ENCODE measurements around the gene OSBP2.
"Not testable (repeated sequence)": the region's sequence is repeated elsewhere in the genome, so short reads cannot be mapped to it uniquely, and the experiment has no call there.

Gene OSBP2

DNA sequence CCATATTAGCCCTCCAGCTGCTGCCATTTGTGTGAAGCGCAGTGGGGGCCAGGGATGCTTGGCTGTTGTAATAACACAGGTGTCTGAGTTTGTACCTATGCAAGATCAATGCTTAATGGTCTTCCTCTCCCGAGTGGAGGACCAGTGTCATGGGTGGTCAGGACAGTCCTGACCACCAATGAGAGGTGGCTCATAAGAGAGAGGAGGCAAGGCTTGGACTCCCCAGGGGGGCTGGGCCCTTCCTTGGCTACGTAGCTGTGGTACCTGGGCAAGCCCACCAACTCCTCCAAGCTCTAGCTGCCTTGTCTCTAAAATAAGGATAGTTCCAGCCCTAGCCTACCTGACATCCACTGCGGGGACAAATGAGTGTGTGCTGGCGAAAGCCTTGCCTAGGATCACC is 79.2 kb downstream of the OSBP2 start:
- no peak for DNase-seq

DNA sequence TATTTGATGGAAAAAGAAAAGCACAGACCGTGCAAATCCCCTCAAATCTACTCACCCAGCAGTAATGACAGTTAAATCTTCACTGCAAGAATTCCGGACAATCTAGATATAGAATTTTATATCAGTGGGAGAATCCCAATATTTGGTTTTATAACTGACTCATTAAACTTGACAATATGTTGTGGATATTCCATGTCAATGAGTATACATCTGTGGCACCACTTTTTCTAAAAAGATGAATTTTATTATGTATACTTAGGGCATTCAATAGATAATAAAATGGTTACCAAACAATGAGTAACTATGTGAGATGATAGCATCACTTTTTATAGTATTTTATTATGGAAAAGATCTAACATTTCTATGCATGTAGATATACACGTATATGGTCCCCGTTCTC is 79.9 kb downstream of the OSBP2 start:
- no peak for DNase-seq

DNA sequence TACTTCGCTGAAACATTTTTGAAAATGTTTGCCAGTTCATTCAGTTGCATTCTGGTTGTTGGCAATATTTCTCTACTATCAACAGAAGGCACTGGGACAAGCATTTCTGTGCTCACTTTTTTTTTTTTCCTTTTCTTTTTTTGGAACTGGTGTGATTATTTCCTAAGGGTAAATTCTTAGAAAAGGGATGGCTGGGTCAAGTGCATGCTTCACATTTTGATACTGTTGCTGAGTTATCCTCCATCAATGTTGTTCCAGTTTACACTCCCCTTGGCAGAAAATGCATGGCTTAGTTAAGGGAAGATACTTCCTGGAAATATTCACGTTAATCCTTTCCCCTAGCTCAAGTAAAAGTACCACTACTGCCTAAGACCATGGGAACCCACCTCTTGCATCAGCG is 81.8 kb downstream of the OSBP2 start:
- no peak for DNase-seq

DNA sequence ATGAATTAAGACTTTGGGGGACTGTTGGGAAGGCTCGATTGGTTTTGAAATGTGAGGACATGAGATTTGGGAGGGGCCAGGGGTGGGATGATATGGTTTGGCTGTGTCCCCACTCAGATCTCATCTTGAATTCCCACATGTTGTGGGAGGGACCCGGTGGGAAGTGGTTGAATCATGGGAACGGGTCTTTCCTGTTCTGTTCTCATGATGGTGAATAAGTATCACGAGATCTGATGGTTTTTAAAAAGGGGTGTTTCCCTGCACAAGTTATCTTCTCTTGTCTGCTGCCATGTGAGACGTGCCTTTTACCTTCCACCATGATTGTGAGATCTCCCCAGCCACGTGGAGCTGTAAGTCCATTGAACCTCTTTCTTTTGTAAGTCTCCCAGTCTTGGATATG is 82.5 kb downstream of the OSBP2 start:
- not testable (repeated sequence) for DNase-seq

DNA sequence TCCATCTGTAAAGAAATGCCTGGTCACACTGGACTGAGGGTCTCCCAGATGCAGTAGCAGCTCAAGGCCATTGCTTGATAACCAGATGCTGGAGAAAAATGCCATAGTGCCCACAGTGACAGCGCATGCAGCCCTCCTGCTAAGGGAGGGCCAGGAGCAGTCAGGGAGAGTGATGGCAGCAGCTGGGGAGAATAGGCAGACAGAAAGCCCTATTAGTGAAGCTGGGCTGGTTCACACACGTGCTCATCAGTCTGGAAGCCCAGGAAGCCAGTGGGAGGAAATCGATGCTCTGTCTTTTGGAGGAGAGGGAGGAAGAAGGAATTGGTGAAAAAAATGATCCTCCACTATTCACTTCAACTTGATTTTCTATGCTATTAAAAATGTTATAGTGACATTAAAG is 82.9 kb downstream of the OSBP2 start:
- no peak for DNase-seq

DNA sequence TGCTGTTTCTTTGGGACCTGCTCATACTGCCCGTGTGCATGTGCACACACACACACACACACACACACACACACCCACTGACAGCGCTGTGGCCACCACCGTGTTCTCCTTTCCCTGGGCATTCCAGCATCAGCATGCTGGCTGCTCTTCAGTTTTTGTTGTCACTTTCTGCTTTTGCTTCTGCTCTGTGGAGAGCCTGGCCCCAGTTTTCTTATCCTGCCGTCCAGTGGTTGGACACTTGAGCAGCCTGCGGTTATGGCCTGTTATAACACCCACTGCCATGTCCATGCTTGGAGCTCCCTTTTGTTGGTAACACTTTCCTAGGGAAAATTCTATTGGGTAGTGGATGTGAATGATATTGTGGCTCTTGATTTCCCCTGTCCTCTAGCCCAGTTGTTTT is 83.6 kb downstream of the OSBP2 start:
- DNase-seq, result no peak

DNA sequence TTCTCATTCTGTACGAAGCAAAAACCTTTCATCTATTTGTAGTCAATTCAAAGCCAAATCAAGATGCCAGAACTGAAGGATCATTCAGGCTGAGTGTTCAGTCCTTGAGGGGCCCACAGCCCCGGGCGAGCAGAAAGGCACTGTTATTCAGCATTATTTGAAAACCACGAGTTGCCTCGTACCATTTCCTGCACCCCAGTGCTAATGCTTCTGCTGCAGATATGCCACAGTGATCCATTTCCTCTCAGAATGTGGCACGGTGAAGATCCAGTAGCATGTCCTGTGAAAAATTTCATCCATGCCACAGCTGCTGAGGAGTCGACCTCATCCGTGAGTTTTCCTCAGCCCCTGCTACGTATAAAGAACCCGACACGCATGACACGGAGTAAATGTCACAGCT is 85.4 kb downstream of the OSBP2 start:
- no peak for DNase-seq

DNA sequence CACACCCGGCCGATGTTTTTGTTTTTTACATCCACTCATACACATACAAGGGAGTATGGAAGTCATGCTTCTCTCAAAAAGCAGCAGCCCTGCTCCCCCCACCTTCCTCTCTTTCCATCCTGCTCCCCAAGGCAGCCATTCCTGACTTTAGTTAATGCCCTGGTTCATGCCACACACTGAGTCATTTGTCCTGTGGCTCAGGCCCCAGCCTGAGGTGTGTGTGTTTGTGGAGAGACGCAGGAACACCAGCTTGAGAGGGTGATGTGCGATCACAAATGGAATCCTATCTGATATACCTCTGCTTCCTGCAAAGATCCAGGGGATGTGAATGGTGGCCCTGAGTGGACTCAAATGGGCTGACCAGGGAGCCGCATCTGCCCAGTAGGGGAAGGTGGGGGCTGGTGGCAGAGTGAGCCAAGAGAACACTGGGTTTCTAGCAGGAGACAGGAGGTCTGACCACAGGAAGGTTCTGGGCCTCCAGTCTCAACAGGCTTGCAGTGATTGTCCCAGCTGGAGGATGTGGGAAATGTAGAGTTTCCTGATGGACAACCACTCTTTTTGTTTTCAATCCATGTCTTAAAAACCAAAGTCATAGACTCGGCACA is 86.7 kb downstream of the OSBP2 start:
- DNase-seq, result no peak

DNA sequence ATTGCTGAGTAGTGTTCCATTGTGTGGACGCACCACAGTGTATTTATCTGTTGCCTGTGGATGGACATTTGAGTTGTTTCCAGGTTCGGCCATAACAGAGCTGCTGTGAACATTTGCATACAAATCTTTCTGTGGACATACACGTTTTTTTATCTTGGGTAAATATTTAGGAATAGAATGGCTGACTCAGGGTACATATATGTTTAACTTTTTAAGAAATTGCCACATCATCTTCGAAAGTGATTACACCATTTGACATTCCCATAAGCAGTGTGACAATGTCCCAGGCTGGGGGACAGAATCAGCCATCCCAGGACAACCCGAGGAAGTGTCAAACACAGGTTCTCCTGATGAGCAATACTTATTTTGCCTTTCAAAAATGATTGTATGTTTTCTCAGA is 87.9 kb downstream of the OSBP2 start:
- DNase-seq, result no peak

DNA sequence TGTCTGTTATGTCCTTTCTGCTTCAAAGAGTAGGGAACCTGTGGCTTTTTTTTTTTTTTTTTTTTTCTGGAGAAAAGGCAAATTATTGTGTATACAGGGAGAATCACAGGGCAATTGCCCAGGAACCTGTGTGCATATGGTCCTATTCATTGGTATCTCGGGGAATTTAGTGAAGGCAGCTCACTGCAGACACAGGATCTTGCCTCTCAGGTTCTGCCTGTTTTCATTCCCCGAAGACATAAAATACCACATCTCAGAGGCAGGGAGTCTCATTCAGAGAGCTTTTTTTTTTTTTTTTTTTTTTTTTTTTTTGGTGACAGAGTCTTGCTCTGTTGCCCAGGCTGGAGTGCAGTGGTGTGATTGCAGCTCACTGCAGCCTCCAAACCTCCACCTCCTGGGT is 88.3 kb downstream of the OSBP2 start:
- DNase-seq, result no peak

DNA sequence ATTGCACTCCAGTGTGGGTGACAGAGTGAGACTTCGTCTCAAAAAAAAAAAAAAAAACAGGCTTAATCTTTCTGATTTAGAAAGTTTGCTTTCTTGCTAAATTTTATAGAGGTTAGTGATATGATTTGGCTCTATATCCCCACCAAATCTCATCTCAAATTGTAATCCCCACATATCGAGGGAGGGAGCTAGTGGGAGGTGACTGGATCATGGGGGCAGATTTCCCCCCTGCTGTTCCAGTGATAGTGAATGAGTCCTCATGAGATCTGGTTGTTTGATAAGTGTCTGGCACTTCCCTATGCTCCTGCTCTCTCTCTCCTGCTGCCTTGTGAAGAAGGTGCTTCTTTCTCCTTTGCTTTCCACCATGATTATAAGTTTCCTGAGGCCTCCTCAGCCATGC is 90.9 kb downstream of the OSBP2 start:
- DNase-seq, result no peak

DNA sequence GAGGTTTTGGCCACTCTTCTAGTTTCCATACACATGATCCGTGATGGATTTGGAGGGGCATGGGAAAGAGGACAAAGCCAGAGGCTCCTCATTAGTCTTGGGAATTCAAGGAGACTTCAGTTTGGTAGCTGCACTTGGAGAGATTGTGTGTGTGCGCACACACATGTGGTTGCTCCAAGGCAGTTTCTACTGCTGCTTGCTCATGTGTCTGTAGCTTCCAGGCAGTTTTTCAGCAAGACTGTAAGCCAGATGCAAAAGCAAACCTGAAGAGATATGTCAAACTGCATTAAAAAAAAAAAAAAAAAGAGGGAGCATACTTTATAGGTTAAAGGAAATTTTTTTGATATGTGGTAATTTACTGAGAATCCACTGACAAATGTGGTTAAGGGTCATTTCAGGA is 95.7 kb downstream of the OSBP2 start:
- no peak for DNase-seq

DNA sequence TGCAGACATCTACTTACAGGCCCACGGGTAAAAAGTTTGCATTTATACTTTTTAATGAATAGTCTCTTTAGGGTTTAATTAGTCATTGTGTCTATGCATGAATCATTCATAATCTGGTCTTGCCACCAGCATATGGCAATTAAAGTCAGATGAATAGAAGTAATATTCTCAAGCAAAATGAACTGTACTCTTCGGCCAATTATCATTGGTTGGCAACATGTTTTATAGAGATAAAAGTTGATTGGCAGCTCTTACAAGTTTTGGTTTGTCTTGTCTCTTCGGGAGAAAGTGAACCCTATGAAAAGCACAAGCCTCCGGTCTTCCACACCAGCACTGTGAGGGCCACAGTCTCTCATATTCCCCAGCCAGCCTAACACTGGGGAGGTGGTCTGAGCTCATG is 97.8 kb downstream of the OSBP2 start:
- DNase-seq, result no peak

DNA sequence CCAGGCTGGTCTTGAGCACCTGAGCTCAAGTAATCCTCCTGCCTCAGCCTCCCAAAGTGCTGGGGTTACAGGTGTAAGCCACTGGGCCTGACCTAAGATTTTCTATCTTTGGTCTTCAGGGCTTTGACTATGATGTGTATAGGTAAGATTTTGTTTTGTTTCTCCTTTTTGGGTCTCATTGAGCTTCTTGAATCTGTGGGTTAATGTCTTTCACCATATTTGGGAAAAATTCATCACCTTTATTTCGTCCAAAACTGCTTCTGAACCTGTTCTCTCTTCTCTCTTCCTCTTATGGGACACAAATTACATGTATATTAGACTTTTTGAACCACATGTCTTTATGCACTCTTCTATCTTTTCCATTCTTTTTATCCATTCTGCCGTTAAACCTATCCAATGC is 100.4 kb downstream of the OSBP2 start:
- DNase-seq, result no peak

DNA sequence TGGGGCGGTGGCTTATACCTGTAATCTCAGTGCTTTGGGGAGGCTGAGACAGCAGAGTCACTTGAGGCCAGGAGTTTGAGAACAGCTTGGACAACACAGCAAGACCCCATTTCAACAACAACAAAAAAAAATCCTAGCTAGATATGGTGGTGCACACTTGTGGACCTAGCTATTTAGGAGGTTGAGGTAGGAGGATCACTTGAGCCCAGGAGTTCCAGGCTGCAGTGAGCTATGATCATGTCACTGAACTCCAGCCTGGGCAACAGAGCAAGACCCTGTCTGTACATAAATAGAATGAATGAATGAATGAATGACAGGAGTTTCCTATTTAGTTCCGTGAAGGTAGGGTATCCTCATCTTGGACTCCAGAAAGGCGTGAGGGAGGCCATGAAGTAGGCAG is 107.0 kb downstream of the OSBP2 start:
- no peak for DNase-seq

DNA sequence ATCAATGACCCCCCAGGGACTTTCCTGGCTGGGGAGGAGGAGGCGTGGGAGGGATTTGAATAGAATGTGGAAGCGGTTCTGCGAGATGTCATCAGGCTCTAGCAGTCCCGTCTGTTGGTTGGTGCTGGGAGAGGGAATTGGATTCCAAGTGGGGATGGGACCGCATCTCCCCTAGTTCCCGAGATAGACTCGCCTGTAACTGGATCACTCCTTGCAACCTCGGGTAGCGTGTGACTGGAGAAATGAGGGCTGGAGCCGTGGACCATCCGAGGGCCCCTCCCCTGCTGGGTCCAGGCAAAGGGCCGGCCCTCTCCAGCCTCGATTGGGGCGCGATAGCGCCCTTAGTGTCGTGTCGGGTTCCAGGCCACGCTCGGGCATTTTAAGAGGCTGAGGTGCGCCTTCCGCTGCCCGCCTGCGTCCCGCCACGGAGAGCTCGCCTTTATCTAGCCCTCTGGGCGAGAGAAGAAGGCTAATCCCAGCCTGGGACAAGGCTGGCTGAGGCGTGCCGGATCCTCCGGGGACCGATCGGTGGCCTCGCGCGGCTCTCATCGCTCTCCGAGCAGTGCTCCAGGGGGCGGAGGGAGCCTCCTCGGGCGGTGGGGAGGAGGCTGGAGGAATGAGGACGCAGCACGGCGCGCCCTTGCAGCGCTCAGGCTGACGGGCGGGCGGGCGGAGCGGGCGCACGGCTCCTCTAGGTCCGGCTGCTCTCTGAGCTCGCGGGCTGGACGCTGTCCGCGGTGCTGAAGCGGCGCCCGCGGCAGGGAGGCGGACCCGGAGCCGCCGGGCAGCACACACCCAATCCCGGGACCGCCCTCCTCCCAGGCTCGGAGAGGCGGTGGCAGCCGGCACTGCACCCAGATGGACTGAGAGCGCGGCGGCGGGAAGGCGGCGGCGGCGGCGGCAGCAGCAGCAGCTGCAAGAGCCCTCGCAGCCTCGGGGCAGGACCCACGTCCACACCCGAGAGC is 107.8 kb downstream of the OSBP2 start:
- DNase-seq, result peak; percentile 81

DNA sequence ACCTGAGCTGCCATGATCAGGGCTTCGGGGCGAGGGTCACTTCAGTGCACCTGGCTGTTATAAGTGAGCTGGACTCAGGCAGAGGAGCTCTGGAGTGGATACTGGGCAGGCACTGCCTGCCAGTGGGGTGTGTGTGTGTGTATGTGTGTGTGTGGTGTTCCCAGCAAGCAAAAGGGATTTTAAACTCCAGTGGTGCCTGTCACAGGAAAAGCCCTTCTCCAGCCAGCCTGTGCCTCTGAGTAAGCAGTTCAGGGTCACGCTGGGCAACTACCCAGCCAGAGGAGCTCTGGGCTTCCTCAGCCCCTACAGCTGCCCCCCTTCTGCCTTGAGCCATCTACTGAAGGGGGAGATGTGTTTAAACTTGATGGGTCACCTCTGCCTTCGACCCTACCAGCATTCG is 109.0 kb downstream of the OSBP2 start:
- DNase-seq, result no peak

DNA sequence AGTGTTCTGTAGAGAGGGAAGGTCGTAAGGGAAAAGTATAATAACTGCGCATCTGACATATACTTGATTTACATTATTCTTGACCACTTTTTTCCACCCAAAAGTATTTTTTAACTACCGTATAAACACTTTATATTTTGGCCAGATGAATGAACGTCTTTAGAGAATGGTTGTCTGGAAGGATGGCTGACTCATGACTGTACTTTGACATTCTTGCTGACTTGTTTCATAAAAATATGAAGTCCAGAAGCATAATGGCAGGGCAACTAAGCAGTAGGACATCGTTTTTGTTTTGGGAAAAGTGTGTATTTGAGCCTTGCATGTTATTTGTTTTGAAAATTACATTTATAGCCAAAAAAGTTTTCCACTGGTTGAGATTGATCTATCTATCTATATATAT is 110.0 kb downstream of the OSBP2 start:
- no peak for DNase-seq

DNA sequence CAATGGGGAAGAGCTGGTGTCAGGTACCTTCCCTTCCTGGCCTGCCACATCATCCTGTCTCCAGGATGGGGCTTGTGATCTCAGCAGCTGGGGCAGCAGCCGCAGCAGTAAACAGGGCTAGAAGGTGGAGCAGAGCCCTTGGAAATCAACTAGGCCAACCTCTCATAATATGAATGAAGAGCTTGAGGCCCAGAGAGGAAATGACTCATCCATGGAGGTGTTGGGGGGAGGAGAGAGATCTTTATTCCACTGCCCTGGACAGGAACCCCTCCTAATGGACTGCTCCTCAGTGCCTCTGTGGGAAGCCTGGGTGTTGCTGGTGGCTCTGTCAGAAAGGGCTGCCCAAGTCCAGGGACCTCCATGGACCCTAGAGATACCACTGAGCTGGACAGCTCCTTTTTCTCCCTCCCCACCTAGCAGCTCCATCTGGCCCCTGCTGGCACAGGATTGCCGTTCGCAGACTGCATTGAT is 111.8 kb downstream of the OSBP2 start:
- peak; percentile 40 for DNase-seq

DNA sequence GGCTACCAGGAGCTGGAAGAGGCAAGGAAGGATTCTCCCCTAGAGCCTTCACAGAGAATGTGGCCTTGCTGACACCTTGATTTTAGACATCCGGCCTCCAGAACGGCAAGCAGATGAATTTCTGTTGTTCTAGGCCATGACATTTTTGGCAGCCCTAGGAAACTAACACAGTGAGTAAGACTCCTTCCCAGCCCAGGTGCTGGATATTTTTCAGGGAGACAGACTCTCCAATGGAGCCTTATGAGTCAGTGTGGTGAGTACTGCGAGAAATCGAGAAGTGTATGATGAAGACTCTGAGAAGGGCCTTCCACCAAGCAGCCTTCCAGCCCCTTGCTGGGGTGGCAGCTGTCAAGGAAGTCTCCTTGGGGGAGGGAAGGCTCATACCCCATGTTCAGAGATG is 114.4 kb downstream of the OSBP2 start:
- DNase-seq, result no peak

DNA sequence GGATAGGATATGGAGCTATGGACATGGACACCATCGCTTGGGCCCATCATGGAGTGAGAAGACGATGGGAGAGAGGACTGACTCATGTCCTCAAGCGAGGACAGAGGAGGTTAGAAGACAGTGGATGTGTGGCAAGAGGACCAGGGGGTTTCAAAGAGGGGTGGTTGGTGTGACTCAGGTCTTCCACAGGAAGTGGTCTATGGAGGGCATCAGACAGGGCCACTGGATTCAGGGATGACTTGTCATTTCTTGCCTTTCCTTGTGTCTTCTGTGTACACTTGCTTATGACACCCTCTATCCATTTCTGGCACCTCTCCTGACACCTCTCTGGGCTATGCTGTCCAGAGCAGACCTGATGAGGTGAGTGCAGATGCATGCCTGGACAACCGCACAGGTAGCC is 115.4 kb downstream of the OSBP2 start:
- DNase-seq, result peak; percentile 10

DNA sequence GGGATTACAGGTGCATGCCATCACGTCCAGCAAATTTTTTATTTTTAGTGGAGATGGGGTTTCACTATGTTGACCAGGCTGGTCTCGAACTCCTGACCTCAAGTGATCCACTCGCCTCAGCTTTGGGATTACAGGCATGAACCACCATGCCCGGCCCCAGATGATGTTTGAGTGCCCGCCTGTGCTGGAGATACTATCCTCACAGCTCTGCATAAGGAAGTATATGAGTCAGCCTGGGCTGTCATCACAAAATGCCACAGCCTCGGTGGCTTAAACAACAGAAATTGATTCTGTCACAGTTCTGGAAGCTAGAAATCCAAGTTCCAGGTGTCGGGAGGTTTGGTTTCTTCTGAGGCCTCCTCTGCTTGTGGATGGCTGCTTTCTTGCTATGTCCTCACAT is 119.3 kb downstream of the OSBP2 start:
- DNase-seq, result no peak

DNA sequence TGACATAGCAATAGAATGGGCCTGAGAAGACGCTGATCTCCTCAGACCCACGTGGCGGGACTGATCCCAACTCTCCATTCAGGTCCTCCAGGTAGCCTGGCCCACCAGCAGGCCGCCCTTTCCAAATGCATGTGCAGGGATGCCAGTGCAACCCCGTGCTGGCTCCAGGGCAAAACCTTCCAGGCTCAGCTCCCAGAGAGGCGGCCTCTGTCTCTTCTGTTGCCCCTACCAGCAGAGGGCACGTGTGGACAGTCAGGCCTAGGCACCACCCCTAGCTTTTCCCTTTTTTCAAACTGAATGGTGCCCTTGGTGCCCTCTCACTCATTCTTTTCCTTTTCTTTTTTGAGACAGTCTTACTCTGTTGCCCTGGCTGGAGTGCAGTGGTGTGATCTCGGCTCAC is 121.7 kb downstream of the OSBP2 start:
- DNase-seq, result no peak

DNA sequence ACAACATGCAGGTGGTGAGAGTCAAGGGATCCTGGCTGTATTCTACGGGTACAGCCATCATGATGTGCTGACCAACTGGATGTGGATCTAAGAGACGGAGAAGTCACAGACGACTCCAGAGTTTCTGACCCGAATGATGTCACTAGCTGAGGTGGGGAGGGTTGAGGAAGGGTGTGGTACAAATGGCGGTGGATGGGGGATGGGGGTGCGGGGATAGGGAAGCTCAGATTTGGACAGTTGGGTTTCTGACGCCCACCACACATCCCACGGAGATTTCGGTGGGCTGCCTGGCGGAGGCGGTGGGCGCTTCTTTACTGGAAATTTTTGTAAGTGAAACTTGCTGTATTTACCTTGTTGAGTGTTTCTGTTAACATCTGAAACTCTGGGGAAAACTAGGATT is 126.7 kb downstream of the OSBP2 start:
- no peak for DNase-seq

DNA sequence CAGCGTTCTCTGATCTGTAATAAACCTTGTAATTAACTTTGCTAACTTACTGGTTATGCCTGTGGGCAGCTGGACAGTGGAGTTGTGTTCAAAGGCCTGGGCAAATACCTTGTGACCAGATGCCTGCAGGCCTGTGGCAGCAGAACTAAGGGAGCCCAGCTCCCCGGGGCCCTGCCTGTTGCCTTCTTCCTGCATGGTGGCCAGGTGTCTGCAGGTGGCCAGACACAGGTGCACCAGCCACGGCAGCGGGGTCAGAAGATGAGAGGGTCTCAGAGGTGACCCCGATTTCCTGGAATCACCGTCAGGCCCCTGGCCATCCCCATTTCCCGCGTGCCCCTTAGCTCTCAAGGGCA is 127.2 kb downstream of the OSBP2 start:
- DNase-seq, result no peak
